Tibial artery (tissue), 4 donors: ENCODE measurements around the gene OPRL1.

Experiments used
- DNase-seq, 2 donors: peaks; one replicate each; pipeline ENCODE4 v3.0.0-alpha.2; 2019
- H3K27ac ChIP-seq, 2 donors: fragments of 200-600 bp; sonication (generic) in 1 of 2; 1 replicate in 1 of 2; 2 replicates in 1 of 2; pipeline ENCODE4 v1.5.1; 2018 to 2019; ENCODE audit warnings: mild to moderate bottlenecking in 1 of 2
- H3K27me3 ChIP-seq, 2 donors: fragments of 200-600 bp; sonication (generic) in 1 of 2; one replicate each; pipeline versions ENCODE4 v1.5.1 to v1.6.0; 2016 to 2019
- H3K36me3 ChIP-seq, 3 donors: fragments of 200-600 bp; sonication (generic) in 2 of 3; one replicate each; pipeline ENCODE4 v1.5.1; 2016 to 2019; ENCODE audit warnings: mild to moderate bottlenecking in 2 of 3
- H3K4me1 ChIP-seq, 4 donors: fragments of 200-600 bp; sonication (generic) in 2 of 4; 1 replicate in 3 of 4; 2 replicates in 1 of 4; pipeline ENCODE4 v1.5.1; 2016 to 2019
- H3K4me3 ChIP-seq, 2 donors: fragments of 200-600 bp; sonication (generic) in 1 of 2; 1 replicate in 1 of 2; 2 replicates in 1 of 2; pipeline ENCODE4 v1.5.1; 2018 to 2019; ENCODE audit warnings: mild to moderate bottlenecking in 2 of 2
- H3K9me3 ChIP-seq, 3 donors: fragments of 200-600 bp; sonication (generic) in 1 of 3; one replicate each; pipeline ENCODE4 v1.5.1; 2016 to 2019
- intact Hi-C: fragments of 100-400 bp; cut with DNase I; formaldehyde crosslinking; loops from one replicate; pipeline ENCODE4 v1.15.0; 2023; ENCODE audit warnings: low total_unique reads
- TF ChIP-seq, protein P1 (sequence below), 2 experiments: fragments of 200-600 bp in 1 of 2; fragments of 450-650 bp in 1 of 2; IDR thresholded peaks; one replicate each; pipeline ENCODE4 v1.5.1; 2017 to 2019; ENCODE audit warnings: antibody characterized with exemption in 2 of 2, mild to moderate bottlenecking in 1 of 2, moderate library complexity in 1 of 2

OPRL1 gene

GRCh38 chr20:64107736-64108457 is 28.0 kb downstream of the OPRL1 start:
- DNase-seq = peak in 1 of 2 donors; percentile 51
- Histone ChIP-seq H3K4me3 (no peak overlapping the region), H3K36me3 (no peaks in the 10 kb centered on the region), H3K4me1 (no peaks in the 10 kb centered on the region), H3K27me3 (peaks cover 0 to 54% of the 10 kb centered on the region in 2 donors), H3K9me3 (no peaks in the 10 kb centered on the region), H3K27ac (no peak overlapping the region)
- TF ChIP-seq, protein P1, sequence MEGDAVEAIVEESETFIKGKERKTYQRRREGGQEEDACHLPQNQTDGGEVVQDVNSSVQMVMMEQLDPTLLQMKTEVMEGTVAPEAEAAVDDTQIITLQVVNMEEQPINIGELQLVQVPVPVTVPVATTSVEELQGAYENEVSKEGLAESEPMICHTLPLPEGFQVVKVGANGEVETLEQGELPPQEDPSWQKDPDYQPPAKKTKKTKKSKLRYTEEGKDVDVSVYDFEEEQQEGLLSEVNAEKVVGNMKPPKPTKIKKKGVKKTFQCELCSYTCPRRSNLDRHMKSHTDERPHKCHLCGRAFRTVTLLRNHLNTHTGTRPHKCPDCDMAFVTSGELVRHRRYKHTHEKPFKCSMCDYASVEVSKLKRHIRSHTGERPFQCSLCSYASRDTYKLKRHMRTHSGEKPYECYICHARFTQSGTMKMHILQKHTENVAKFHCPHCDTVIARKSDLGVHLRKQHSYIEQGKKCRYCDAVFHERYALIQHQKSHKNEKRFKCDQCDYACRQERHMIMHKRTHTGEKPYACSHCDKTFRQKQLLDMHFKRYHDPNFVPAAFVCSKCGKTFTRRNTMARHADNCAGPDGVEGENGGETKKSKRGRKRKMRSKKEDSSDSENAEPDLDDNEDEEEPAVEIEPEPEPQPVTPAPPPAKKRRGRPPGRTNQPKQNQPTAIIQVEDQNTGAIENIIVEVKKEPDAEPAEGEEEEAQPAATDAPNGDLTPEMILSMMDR (IDR thresholded peaks at IDR 0.05) = no peak
- intact Hi-C loops = no loop called here

DNA sequence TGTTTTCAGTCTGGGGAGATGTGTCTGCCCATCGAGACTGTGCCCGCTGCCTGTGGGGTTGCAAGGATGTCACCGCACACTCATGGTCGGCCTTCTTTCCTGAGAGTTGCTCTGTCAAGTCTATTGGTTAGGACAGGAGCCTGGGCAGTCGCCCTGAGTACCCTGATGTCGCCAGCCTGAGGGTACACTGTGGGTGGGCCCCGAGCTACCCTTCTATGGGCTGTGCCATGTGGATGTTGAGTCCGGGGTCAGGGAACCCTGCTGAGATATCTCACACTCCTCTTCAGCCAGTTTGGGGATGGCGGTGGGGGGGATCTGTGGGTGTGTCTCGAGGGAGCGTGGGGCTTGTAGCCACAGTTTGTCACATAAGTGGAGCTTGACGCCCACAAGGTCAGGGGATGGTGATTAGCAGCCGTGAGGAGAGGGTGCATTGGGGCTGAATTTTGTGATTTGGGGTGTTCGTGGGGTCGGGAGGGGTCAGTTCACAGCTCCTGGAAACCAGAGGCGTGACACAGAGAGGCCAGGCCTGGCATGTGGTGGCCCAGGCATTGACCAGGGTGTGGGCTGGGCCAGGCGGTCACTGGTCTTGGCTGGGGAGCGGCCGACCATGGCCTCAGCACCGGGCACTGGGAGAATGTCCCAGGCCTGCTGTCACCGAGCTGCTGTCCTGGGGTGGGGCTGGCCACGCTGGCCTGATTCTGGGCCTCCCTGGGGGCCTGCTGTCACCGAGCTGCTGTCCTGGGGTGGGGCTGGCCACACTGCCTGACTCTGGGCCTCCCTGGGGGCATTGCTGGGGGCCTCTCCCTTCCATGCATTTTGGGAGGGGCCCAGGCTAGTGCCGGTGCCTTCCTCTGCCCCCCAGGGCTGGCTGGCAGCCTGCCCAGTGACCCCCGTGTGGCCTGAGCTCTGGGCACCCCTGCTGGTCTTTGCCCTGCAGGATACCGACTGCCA is 29.1 kb downstream of the OPRL1 start:
- TF ChIP-seq, protein P1 (IDR thresholded peaks at IDR 0.05) = no peak
- Histone ChIP-seq H3K9me3 (no peaks in the 10 kb centered on the region), H3K36me3 (no peaks in the 10 kb centered on the region), H3K27me3 (peaks cover 0 to 44% of the 10 kb centered on the region in 2 donors), H3K27ac (no peak overlapping the region), H3K4me1 (no peaks in the 10 kb centered on the region), H3K4me3 (no peak overlapping the region)
- intact Hi-C loops = no loop called here
- peak in 1 of 2 donors; percentile 55 for DNase-seq

- intact Hi-C loops = no loop called here
- no peaks in the 10 kb centered on the region for H3K36me3 ChIP-seq
Measured at GRCh38 chr20:64109831-64110391, 30.0 kb downstream of the OPRL1 start.

DNA sequence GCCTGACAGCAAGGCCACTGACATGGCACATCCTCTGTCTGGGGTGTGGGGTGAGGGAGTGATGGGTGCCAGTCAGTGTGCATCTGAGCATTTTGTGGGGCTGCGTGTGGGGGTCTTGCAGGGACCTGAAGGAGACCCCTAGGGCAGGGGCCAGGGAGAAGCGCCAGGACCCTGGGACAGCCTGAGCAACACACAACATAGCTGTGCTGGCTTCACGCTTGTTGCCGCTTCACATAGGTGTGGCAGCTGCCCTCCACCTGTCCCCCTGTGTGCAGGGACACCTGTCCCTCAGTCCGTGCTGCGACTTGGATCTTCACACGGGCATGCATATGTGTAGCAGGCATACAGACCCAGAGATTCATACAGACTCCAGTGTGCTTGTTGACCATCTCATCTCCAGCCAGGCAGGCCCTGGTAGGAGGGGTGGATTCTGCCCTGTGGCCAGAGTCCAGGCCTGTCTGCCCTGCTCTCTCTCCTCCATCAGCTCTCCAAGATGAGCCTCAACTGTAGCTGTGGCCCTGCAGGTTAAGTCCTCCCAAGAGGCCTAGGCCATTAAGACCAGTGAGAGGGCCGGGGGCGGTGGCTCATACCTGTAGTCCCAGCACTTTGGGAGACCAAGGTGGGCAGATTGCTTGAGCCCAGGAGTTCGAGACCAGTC is 30.7 kb downstream of the OPRL1 start:
- Histone ChIP-seq H3K27me3 (peaks cover 0 to 33% of the 10 kb centered on the region in 2 donors), H3K9me3 (no peaks in the 10 kb centered on the region), H3K4me1 (no peaks in the 10 kb centered on the region), H3K4me3 (no peak overlapping the region), H3K27ac (no peak overlapping the region), H3K36me3 (no peaks in the 10 kb centered on the region)
- peak in 1 of 2 donors; percentile 48 for DNase-seq
- TF ChIP-seq, protein P1 (IDR thresholded peaks at IDR 0.05) = no peak
- intact Hi-C loops = no loop called here

More at GRCh38 chr20:64109831-64110391, 30.0 kb downstream of the OPRL1 start:
- DNase-seq = peak in 1 of 2 donors; percentile 41
- H3K27me3 ChIP-seq = peaks cover 0 to 35% of the 10 kb centered on the region in 2 donors
- no peaks in the 10 kb centered on the region for H3K4me1 ChIP-seq
- no peak overlapping the region for H3K4me3 ChIP-seq
- H3K9me3 ChIP-seq = no peaks in the 10 kb centered on the region
- TF ChIP-seq, protein P1 (IDR thresholded peaks at IDR 0.05) = no peak
- no peak overlapping the region for H3K27ac ChIP-seq
